A549 (cell line): ENCODE measurements around the gene MED17. TPM values are rescaled to one million over a fixed set of nuclear protein-coding genes. Genes with fewer than 3 reads are reported as not detected.

Experiments used
- ATAC-seq, 2 experiments: fragments of 200-7000 bp in 1 of 2; fragments of >200 bp in 1 of 2; cut with Nextera tagmentation in 1 of 2; cut with Tn5 transposase in 1 of 2; 3 replicates each; pipeline versions ENCODE4 v1.8.0 to v1.9.1; 2018 to 2020; ENCODE audit warnings: mild to moderate bottlenecking in 1 of 2, moderate library complexity in 1 of 2
- CTCF ChIA-PET: fragments of 300-600 bp; sonication (Branson Sonifier 250); formaldehyde crosslinking; extraction: SDS; loops from one replicate; lab custom pipeline; 2021; ENCODE audit warnings: antibody characterized with exemption, inconsistent platforms; lab: Yijun Ruan, JAX
- POLR2A ChIA-PET: fragments of 350-600 bp; formaldehyde crosslinking; extraction: SDS; loops from one replicate; lab custom pipeline; 2021; ENCODE audit warnings: antibody characterized with exemption, inconsistent platforms; lab: Yijun Ruan, JAX
- DNase-seq, 2 experiments: peaks; one replicate each; pipeline versions ENCODE4 v3.0.0 to v3.0.0-alpha.2; 2011 to 2016; ENCODE audit warnings: low read depth in 1 of 2, low spot score in 1 of 2
- FAIRE-seq: peaks from 2 replicates; lab custom pipeline; 2011; peaks lifted over from hg19 to GRCh38; lab: Jason Lieb, UNC
- H3K27ac ChIP-seq, 2 experiments: fragments of >200 bp; sonication (Bioruptor Twin); formaldehyde crosslinking; 3 replicates each; pipeline ENCODE4 v1.5.1; 2016 to 2017
- H3K4me1 ChIP-seq: fragments of >200 bp; sonication (Bioruptor Twin); formaldehyde crosslinking; 3 replicates; pipeline ENCODE4 v1.6.1; 2016
- H3K4me2 ChIP-seq: fragments of >200 bp; sonication (Bioruptor Twin); formaldehyde crosslinking; 3 replicates; pipeline ENCODE4 v1.6.1; 2016
- H3K4me3 ChIP-seq: fragments of >200 bp; sonication (Bioruptor Twin); formaldehyde crosslinking; 3 replicates; pipeline ENCODE4 v1.5.1; 2016
- H3K9me3 ChIP-seq: fragments of >200 bp; sonication (Bioruptor Twin); formaldehyde crosslinking; 3 replicates; pipeline ENCODE4 v1.6.1; 2016
- CEBPB ChIP-seq, 2 experiments: fragments of >200 bp in 1 of 2; sonication (Bioruptor Twin) in 1 of 2; formaldehyde crosslinking in 1 of 2; IDR thresholded peaks; 2 replicates each; pipeline ENCODE4 v1.6.1; 2012 to 2016
- CTCF ChIP-seq: fragments of >200 bp; sonication (Bioruptor Twin); formaldehyde crosslinking; IDR thresholded peaks from 3 replicates; pipeline ENCODE4 v1.5.1; 2016
- E2F6 ChIP-seq: IDR thresholded peaks from 2 replicates; pipeline ENCODE4 v1.6.1; 2012; ENCODE audit warnings: low read depth, borderline replicate concordance
- FOSL2 ChIP-seq, 2 experiments: fragments of 450-650 bp in 1 of 2; fragments of >200 bp in 1 of 2; sonication (Bioruptor Twin) in 1 of 2; formaldehyde crosslinking; IDR thresholded peaks; 2 replicates each; pipeline versions ENCODE4 v1.5.0 to v1.6.1; 2016 to 2020; ENCODE audit warnings: mild to moderate bottlenecking in 1 of 2, moderate library complexity in 1 of 2
- HES2 ChIP-seq: fragments of >200 bp; sonication (Bioruptor Twin); formaldehyde crosslinking; IDR thresholded peaks from 2 replicates; pipeline ENCODE4 v1.6.1; 2016
- HMGXB4 ChIP-seq: fragments of 250-450 bp; sonication (Bioruptor Pico); IDR thresholded peaks from 2 replicates; pipeline ENCODE4 v1.5.0; 2021; ENCODE audit warnings: mild to moderate bottlenecking, moderate library complexity, borderline replicate concordance
- JUNB ChIP-seq: fragments of >200 bp; sonication (Bioruptor Twin); formaldehyde crosslinking; IDR thresholded peaks from 2 replicates; pipeline ENCODE4 v1.6.1; 2016
- KDM5A ChIP-seq: fragments of 200-600 bp; sonication (generic); IDR thresholded peaks from 2 replicates; pipeline ENCODE4 v1.6.1; 2016; ENCODE audit warnings: antibody characterized with exemption, mild to moderate bottlenecking
- PHF8 ChIP-seq: fragments of 200-600 bp; sonication (generic); IDR thresholded peaks from 2 replicates; pipeline ENCODE4 v1.6.1; 2016; ENCODE audit warnings: low read depth, mild to moderate bottlenecking, antibody characterized with exemption, moderate library complexity, borderline replicate concordance
- POLR2A ChIP-seq: IDR thresholded peaks from 2 replicates; pipeline ENCODE4 v1.6.1; 2012; ENCODE audit warnings: mild to moderate bottlenecking, low read length
- POLR2AphosphoS2 ChIP-seq: conservative IDR thresholded peaks from 2 replicates; pipeline ENCODE4 v1.6.1; 2012; ENCODE audit warnings: low read length, improper control_type of control experiment, inconsistent platforms
- RARB ChIP-seq: fragments of 250-450 bp; sonication (Bioruptor Pico); IDR thresholded peaks from 2 replicates; pipeline ENCODE4 v1.8.0; 2021; ENCODE audit warnings: mild to moderate bottlenecking, moderate library complexity
- RFX5 ChIP-seq: fragments of 450-650 bp; IDR thresholded peaks from 2 replicates; pipeline ENCODE4 v1.7.1; 2014; ENCODE audit warnings: antibody characterized with exemption, mild to moderate bottlenecking, moderate library complexity
- RNF2 ChIP-seq: fragments of 200-600 bp; sonication (generic); IDR thresholded peaks from 2 replicates; pipeline ENCODE4 v1.6.1; 2016; ENCODE audit warnings: low read depth, mild to moderate bottlenecking, antibody characterized with exemption, moderate library complexity, borderline replicate concordance
- WGBS: methylation state at CpG from one replicate; pipeline ENCODE4 v1.1.6; 2017; ENCODE audit errors: missing lambda C conversion rate; 5-methylcytosine and 5-hydroxymethylcytosine counted together
- polyA plus RNA-seq, 4 experiments: library from polyadenylated mRNA; depleted of rRNA in 3 of 4; stranded (reverse); fragments of >200 nt; fragmentation: RNase III in 1 of 4; extraction: RNeasy Plus Mini Kit Qiagen cat#74134 plus additional on column Dnase treatment in 1 of 4; gene quantifications; 2 replicates in 3 of 4; 3 replicates in 1 of 4; pipeline ENCODE4 v1.2.3, GENCODE V29; 2011 to 2017

The MED17 gene
- polyA plus RNA-seq, 2 of the 4 experiments (the other 2 are of a cell fraction): 16.2 to 20.3 TPM

- Histone ChIP-seq H3K4me1 (peaks cover 68% of the 10 kb centered on the region), H3K27ac (no peak overlapping the region), H3K4me3 (peak overlapping the region; percentile 22), H3K4me2 (peak overlapping the region; percentile 90), H3K9me3 (no peaks in the 10 kb centered on the region)
- ChIA-PET CTCF (no interaction called here), POLR2A (no interaction called here)
- TF ChIP-seq POLR2AphosphoS2 (0 out of 2 replicates have a peak, but pooled peaks have one; percentile 56), CEBPB (IDR thresholded peaks at IDR 0.05) (no peak), FOSL2 (IDR thresholded peaks at IDR 0.05) (no peak), FOSL2 (CRISPR knock-in tag; IDR thresholded peaks at IDR 0.05) (no peak), JUNB (no peak), HMGXB4 (CRISPR knock-in tag) (no peak), CTCF (no peak)
- DNase-seq: no peak
- 68% methylated on average over 1 of the region's 1 CpG for WGBS
- peak in 1 of 2 experiments; percentile 39; a peak in 2 of 6 replicates for ATAC-seq
- FAIRE-seq: no peak
Observed at GRCh38 chr11:93734427-93735222, 49.5 kb upstream of the MED17 start.

- ChIA-PET CTCF (no interaction called here), POLR2A (interaction anchor here (0.6 kb wide), 1 partner anchor 48 kb away, joined by 3 read pairs; the partner anchor contains the start of gene MED17)
- FAIRE-seq (no peak), ATAC-seq (no peak), DNase-seq (no peak)
- 91% methylated on average over 1 of the region's 1 CpG for WGBS
- no peaks in the 10 kb centered on the region for H3K9me3 ChIP-seq
- peaks cover 68% of the 10 kb centered on the region for H3K4me1 ChIP-seq
- peak overlapping the region; percentile 90; the same call in 1 of the 3 replicates for H3K4me3 ChIP-seq
- no peak for TF ChIP-seq PHF8
- TF ChIP-seq POLR2A: no peak
- TF ChIP-seq JUNB: no peak
- no peak for TF ChIP-seq RNF2
- TF ChIP-seq RFX5: no peak
- no peak overlapping the region for H3K27ac ChIP-seq
- H3K4me2 ChIP-seq: peak overlapping the region; percentile 90
Observed at GRCh38 chr11:93735627-93736026, 48.5 kb upstream of the MED17 start.

- FAIRE-seq (no peak), ATAC-seq (no peak), DNase-seq (no peak)
- ChIA-PET CTCF (no interaction called here), POLR2A (interaction anchor here (0.6 kb wide), 1 partner anchor 48 kb away, joined by 3 read pairs; the partner anchor contains the start of gene MED17)
- no peaks in the 10 kb centered on the region for H3K9me3 ChIP-seq
- H3K4me1 ChIP-seq: peaks cover 68% of the 10 kb centered on the region
- no peak for TF ChIP-seq HES2
- no peak for TF ChIP-seq RARB (CRISPR knock-in tag)
- no peak for TF ChIP-seq E2F6
- no peak for TF ChIP-seq KDM5A
- TF ChIP-seq CEBPB (IDR thresholded peaks at IDR 0.05): 0 out of 4 replicates have a peak, but pooled peaks of 1 of the 2 experiments have one; percentile 8
- peak overlapping the region; percentile 90 for H3K4me2 ChIP-seq
- peak overlapping the region; percentile 90; the same call in 1 of the 3 replicates for H3K4me3 ChIP-seq
- no peak overlapping the region for H3K27ac ChIP-seq
Observed at GRCh38 chr11:93736129-93736528, 48.0 kb upstream of the MED17 start.
